GM18907 (cell line): ENCODE measurements around the gene NRDC.
"Not testable (repeated sequence)": the region's sequence is repeated elsewhere in the genome, so short reads cannot be mapped to it uniquely, and the experiment has no call there.

Experiments
- ATAC-seq: cut with Tn5 transposase; IDR thresholded peaks from one replicate; pipeline ENCODE4 v1.9.1; 2021; ENCODE audit warnings: mild to moderate bottlenecking, moderate library complexity; ENCODE audit not compliant: unreplicated experiment

The NRDC gene

DNA sequence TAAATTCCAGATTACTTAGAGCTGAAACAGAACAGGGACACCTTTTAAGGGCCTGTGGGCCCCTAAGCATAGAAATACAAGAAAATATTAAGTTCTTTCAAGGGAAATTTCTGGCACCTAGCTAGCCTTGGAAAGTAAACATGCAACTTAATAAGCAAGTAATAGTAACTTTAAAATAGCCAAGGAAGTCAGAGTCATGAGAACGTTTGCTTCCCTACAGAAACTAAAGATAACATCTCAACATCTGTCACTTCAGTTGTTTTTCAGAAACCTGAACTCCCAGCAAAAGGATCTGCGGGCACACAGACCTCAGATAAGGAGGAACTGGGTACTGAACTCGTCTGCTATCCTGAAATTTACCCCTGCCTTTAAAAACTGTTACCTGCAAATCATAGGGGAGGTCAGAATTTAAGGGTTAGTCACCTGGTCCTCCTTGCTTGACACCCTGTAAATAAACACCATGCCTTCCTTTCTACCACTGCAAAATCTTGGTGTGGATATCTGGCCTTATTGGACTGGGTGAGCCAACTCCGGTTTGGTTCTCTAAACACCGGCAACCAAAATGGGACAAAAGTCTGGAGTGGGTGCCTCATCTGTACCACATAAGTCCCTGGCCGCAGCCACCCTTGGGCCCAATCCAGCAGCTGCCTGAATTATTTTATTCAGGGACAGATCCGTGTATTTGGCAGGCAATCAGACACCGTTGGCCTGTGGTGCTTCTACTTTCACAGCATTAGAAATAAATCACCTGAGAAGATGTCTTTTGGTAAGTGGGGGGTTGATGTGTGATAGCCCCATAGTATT is 27.9 kb downstream of the NRDC start:
- ATAC-seq = no peak

GRCh38 chr1:51847294-51847920 is 31.1 kb downstream of the NRDC start:
- ATAC-seq = no peak

DNA sequence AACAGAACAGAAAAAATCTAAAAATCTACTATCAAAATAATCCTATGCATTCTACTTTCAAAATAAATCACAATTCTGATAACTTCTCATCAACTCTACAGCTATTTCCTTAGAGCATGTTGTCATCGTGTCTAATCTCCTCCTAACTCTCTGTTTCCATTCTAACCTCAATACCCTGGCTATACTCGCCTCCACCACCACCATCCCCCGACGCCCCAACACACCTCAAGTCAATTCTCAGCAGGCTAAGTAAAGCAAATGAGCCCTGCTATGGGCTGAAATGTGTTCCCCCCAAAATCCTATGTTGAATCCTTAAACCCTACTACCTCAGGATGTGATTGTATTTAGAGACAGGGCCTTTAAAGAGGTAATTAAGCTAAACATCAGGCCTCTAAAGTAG is 34.6 kb downstream of the NRDC start:
- no peak for ATAC-seq

DNA sequence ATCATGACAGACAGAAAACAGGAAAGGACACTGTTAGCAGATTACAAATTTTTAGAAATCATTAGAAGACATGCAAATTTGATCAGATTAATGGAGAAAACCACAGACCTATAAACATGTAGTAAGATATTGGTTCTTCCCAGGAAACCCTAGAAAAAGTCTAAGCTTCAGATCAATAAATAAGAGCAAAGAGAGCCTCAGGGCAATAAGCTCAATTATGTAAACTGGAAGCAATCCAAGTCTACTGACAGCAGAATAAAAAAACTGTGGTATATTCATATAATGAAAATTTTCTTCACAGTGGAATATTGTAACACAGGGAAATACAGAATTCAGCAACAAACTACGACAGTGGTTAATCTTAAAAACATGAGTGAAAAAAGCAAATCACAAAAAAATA is 36.3 kb downstream of the NRDC start:
- no peak for ATAC-seq

DNA sequence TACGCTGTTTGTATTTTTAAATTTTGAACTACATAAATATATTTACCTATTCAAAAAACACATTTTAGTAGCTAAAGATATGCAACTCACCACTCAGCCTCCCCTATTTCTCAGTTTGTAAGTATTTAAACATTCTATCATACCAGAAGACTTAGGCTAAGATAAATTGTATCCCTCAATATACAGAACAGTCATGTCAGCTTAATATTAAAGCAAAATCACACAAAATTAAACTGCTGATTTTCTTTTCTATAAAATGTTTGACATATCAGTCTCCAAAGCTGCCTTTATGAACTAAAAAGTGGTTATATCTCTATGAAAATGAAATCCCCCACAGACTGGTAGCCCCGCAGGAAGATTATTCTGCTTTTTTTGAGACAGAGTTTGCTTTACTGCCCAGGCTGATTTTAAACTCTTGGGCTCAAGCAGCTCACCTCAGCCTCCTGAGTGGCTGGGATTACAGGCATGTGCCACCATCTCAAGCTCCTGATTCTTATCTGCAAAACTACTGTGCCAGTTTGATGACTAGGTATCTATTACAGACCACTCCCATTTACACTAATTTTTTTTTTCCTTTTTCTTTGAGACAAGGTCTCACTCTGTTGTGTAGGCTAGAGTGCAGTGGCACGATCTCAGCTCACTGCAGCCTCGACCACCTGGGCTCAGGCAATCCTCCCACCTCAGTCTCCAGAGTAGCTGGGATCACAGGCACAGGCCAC is 37.6 kb downstream of the NRDC start:
- ATAC-seq = no peak

DNA sequence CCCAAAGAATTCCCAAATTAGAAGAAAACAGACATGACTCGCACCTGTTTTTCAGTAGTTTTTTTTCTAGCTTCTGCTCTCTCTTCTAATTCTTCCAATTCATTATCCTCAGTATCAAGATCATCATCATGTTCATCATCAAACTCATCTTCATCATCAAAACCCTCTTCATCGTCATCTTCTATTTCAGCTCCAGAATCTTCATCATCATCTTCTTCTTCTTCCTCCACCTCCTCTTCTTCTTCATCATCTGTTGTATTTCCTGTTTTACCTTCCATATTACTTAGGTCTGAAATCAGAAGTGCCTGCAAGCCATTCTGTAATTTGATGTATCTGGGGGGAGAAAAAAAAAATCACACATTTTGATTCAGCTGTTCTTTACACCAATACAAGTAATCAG is 38.3 kb downstream of the NRDC start:
- no peak for ATAC-seq

- ATAC-seq = no peak
These were observed 39.4 kb downstream of the NRDC start for GRCh38 chr1:51839094-51839493.

DNA sequence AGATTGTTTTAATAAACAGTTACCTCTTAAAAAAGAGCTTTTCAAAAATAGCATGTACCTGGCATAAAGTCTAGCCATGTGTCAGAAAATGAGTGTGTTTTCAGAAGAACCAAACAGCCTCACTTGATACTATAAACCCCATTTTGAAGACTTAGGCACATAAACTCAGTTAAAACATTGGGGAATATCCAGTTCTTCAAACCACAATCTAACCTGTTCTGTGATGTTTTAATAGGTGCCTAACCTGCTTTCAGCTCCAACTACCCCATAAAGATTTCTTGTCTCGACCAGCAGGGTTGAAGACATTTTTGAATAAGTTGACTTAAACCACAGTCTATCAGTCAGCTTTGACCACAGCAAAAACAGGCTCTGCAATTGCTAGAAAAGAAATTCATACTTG is 41.3 kb downstream of the NRDC start:
- no peak for ATAC-seq

DNA sequence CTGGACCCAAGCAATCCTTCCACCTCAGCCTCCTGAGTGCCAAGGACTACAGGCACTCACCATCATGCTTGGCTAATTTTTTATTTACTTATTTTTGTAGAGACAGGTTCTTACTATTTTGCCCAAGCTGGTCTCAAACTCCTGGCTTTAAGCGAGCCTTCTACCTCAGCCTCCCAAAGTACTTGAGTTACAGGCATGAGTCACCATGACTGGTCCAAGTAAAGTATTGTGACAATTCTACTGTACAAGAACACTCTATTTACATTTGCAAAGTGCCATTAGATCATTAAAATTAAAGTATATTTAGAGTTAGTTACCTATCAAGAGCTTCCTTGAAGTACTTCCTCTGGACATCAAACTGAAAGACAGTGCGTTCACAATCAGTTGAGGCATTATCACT is 44.8 kb downstream of the NRDC start:
- no peak for ATAC-seq

GRCh38 chr1:51829058-51829457 is 49.5 kb downstream of the NRDC start:
- ATAC-seq = no peak

DNA sequence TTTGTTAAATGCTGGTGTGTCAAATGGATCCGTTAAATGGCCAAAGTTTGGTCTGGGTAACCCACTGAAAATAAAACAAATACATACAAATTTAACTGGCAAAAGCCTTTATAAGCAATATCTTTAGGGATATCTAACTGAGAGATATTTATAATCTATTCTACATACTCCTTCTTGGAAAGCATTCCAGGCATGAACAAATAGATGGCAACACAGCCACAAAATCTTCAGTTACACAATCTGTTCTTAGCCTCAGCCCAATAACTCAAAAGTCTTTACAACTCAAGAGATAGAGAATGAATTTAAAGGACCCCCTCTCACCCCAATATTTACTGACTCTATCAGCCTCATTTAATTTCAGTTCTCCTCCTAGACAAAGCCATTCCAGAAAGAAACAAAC is 58.7 kb downstream of the NRDC start:
- ATAC-seq = no peak

- not testable (repeated sequence) for ATAC-seq
These were observed 59.5 kb downstream of the NRDC start for GRCh38 chr1:51819021-51819420.

DNA sequence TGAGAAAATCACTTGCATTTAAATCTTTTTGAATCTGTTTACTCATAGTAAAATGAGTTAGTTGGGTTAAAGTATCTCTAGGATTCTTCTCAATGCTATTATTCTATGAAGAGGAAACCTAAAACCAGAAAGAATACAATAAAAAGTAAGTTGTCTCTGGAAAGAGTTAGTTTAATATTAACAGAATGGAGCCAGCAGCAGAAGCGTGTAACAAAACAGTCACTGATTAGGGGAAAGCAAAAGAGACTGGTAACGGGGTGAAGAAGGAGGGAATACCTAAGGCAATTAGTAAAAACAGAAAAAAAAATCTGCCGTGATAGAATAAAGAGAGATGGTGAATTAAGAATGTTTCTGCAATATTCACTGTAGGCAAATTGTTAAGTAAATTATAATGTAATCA is 60.0 kb downstream of the NRDC start:
- ATAC-seq = no peak

DNA sequence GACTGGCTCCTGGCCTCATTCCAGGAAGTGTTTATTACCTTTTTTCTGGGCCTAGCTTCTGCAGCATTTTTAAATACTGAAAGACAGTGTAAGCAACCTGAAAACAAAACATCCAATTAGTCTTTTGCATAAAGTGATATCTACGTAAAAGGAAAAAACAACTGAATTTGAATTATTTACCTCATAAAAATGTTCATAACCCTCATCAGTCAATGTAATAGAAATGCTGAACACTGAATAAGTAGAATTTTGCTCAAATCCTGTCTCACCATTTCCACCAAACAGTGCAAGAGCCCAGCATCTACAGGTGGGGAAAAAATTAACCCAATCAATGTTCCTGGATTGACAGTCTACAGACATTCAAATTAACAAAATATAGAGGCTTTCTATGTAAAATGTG is 64.0 kb downstream of the NRDC start:
- no peak for ATAC-seq

DNA sequence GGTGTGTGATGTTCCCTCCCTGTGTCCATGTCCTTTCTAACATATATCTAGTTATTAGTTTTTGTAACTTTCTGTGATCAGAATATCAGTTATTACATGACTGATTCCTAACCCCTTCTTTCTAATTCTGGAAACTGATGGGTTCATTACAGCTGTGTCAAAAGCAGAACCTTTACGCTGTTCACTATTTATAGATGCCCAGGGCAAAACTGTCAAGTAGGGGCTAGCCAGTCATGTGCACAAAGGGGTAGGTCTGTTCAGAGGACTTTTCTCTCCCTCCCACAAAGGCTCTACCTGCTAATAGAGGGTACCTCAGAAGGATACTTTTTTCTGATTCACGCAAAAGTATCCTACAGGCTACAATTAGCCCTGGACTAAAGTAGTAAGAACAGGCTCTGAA is 79.2 kb downstream of the NRDC start:
- no peak for ATAC-seq

GRCh38 chr1:51794868-51795267 is 83.7 kb downstream of the NRDC start:
- no peak for ATAC-seq

- no peak for ATAC-seq
These were observed 84.3 kb downstream of the NRDC start for GRCh38 chr1:51794260-51794659.

GRCh38 chr1:51792864-51793263 is 85.7 kb downstream of the NRDC start:
- ATAC-seq = no peak

- no peak for ATAC-seq
These were observed 86.6 kb downstream of the NRDC start for GRCh38 chr1:51791888-51792287.

DNA sequence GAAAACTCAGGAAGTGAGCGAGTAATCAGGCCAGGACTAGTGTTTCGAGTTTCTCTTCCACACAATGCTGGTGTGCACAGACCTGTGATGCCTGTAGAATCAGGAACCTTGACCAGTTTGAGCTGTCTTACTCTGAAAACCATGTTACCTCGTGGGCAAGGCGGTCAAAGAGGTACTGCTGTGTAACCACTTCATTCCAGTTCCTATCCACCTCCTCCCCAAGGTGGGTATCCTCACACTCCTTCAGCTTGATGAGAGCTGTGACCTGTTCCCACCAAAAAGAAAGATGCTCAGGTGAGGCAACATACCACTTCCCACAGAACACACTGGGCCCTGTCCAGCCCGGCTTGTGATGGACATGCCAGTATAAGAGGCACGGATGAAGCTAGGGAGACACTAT is 88.1 kb downstream of the NRDC start:
- ATAC-seq = no peak

DNA sequence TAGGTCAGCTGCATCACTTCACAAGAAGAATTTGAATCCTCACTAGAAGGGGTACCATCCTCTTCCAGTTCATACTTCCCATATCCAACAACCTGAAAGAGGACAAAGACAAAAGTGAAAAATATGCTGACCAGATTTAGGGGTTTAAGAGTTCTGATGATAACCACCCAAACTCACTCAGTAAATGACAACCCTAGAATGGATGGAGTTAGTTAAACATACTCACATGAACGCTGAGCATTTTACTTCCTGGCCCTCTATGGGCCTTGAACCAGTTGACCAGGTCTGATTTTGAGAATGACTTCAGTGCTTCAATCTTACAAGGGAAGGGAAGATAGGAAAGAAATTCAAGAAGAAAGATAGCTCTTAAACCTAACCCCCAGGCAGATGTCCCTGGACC is 89.2 kb downstream of the NRDC start:
- no peak for ATAC-seq

- ATAC-seq = no peak
These were observed 89.6 kb downstream of the NRDC start for GRCh38 chr1:51788938-51789337.
